HG03460 (cell line): ENCODE data around the gene RPS10.

ENCODE experiments used
- ATAC-seq: cut with Tn5 transposase; IDR thresholded peaks from one replicate; pipeline ENCODE4 v1.9.1; 2021; ENCODE audit not compliant: unreplicated experiment

The RPS10 gene

DNA sequence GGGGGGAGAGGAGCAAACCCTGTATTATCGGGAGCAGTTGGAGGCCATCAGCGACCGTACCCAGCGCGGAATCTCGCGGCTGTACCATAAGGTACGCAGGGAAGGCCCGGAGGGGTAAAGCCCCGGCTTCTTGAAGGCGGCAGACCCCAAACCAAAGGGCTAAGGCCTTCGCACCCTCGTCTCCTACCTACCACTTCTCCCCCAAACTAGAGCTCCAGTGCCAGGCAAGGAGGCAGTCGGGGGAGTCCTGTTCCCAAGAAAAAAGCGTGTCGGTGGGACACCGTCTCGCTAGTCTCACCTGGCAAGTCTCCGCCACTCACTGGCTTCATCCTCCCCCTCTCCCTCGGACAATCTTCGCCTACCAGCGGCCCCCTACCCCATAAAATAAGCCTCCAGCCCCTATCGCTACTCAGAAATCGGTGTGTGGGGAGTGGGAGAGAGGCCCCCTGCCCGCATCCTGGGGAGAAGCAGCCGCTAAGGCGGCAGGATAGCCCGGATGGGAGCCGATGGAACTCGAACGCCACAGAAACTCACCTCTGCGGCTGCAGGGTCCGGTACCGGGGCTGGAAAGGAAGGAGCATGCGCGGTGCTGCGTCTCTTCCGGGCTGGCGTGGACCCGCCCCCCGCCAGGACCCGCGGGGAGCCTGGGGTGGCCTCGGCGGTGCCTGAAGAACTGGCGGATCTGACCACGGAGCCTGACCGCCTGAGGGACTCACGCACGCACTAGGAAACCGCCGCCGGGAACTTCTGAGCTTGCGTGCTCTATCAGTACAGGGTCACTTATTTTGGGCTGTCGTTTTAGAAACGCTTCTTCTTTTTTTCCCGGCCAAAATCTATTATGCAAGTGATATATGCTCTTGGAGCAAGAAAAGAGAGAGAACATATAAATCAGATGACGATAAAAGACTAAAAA, at the start of gene RPS10:
Gene RPS10, minus strand, starts transcription at position 572 of the 913 bp plus-strand sequence. CDS start 848 bp downstream, outside the sequence.
- peak; percentile 82 for ATAC-seq

DNA sequence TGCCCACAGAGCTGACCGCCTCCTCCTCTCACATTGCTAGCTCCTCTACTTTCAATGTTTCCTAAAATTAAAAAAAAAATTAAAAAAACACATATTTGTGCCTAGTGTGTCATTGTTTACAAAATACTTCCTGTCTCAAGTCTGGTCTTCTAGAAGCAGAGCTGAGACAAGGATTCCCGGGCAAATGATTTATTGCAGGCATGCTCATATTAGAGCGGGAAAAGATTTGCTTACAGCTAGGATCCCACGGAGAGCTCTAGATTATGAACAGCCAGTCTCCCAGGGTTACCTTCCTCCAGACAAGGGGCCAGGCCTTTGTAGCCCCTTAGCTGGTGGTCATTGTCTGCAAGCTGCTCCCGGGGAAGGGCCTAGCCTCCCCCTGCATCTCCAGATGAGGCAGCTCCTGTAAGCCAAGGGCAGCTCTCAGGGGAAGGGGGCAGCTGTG, 49.4 kb upstream of the RPS10 start:
- no peak for ATAC-seq

DNA sequence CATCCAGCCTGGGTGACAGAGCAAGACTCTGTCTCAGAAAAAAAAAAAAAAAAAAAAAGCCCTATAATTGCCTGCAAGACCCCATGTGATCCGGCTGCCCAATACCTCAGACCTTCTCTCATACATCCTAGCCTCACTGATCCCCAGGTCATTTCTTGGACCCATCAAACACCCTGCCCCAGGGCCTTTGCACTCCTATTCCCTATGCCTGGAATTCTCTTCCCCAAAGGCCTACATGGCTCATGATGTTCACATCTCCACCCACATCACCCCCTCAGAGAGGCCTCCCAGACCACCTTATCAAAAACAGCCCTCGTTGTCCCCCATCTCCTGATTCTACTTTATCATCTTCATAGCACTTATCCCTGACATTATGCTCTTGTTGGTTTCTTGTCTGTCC, 48.9 kb upstream of the RPS10 start:
- no peak for ATAC-seq

DNA sequence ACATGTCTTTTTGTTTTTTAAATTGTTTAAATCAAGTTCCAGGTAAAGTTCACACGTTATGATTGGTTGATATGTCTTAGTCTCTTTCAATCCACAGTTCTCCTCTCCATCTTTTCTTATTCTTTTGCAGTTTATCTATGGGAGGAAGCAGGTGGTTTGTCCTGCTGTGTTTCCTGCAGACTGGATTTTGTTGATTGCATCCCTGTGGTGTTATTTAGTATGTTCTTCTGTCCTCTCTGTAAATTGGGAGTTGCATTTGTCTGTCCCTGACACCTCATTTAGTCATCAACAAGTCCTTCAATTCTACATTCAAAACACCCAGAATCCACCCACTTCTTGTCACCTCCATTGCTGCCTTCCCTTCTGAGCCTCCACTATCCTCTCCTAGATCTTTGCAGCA, 48.1 kb upstream of the RPS10 start:
- no peak for ATAC-seq

DNA sequence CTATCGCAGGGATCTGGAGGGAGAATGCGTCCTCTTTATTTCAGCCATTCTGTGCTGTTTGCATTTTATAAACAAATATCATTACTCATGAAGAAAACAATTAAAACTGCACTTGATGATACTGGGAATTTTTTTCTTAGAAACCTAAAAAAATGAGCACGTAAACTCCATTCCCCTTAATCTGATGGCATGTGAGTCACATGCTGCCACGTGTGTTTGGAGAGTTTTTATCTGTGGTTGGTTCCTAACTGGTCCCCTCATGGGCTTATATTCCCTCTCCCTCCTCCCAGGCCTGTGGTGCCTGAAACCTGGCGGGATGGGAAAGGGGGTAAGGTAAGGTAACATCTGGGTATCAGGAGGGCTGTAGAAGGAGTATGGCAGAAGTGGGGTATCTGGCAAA, 46.6 kb upstream of the RPS10 start:
- no peak for ATAC-seq

DNA sequence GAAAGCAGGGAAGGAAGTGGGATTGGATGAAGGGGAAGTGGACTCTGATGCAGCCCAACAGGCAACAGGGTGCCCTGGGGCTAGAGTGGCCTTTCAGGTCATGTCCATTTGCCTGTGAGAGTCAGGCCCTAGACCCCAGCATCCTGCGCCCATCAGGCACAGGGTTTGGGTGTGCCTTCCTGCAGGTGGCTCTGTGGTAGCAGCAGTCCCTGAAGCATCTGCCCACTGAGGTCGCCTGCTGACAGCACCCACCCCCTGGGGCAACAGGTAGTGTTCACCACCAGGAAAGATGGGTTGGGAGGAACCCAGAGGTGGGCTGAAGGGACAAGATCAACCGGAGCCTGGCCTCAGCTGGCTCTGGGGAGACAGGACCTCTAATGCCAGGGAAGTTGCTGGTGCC, 43.6 kb upstream of the RPS10 start:
- no peak for ATAC-seq

DNA sequence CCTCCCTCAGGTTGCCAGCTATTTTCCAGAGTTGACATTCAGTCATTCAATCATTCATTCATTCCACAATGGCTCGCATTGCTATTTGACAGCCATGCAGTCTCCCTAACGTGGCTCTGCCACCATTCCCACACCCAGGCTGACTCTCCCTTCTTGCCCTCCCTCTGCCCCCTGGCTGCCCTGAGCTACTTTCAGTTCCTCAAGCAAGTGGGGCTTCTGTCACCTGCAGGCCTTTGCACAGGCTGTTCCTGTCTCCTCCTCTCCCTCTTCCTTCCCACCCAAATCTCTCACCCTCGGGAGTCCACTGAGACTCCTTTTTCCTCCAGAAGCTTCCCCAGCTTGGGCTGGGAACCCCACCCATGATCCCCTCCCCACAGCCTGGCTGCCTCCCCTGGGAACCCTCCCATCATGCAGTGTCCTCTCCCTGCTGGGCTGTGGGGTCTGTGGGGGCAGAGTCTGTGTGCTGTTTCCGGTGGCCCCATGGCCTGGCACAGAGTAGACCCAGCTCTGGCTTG, 42.6 kb upstream of the RPS10 start:
- no peak for ATAC-seq

DNA sequence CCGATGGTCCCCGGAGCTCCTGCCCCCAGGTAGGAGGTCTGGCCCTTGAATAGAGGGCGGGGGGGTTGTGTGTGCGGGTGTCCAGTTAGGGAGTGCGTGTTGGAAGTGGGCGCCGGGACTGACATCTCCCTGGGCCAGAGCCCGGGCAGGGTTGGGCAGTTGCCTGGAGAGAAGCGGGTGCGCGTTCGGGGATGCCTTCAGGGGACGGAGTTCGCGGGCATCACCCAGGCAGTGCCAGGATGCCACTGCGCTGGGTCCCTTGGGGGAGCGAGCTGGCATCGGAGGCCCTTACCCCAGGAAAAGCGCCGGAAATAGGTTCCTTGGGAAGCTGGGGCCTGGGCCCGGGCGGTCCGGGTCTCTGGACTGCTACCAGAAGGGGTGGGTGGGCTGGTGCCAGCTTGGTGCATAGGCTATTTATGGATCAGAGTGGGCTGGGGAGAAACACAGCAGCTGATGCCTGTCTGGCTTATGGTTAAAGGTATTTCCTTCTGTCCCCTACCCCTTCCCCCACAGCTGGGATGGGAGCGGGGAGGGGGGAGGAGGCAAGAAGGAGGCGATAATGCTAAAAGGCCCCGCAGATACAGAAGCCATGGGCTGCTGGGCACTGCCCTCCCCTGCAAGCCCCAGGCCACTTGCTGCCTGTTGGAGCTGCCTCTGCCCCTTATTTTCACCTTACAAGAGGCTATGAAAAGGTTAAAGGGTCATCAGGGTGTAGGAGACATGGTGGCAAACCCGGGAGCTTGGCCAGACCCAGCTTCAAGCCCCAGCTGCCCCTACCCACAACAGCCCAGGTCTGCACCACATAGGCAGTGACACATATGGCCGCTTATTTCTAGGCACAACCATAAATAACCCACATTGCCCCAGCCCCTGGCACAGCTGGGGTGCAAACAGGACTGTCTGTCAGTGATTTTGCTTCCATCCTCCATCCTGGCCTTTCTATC, 40.6 kb upstream of the RPS10 start:
- ATAC-seq, result no peak

DNA sequence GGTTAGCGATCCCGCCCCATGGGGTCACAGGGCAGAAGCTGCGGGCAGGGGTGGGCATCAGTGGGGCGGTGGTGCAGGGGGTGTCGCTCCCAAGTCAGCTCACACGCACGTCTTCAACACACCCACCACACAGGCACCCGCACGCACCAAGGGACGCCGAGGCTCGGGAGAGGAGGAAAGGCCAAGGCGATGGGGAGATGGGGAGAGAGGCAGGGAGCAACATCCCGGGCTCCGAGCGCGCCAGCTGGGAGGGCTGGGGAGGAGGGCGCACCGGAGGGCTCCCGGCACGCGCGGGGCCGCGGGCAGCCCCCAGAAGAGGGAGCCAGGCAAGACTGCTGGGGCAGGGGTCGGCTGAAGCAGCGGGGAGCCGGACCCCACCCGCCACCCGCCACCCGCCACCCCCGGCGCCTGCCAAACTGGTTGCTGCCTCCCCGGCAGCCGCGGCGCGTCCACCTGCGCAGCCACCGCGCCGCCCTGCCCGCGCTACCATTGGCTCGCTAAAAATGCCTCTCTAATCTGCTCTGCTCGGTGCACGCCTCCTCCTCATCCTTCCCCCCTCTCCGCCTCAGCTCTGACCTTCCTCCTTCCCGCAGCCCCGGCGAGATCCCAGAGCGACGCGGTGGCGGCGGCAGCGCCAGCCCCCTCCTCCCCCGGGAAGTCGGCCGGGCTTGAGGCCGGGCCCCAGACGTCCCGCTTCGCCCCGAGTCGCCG, 39.8 kb upstream of the RPS10 start, which contains the start of gene PACSIN1:
Gene PACSIN1, plus strand, starts transcription at position 546 of the 711 bp plus-strand sequence. CDS start 60,230 bp downstream, outside the sequence.
- ATAC-seq, result no peak

DNA sequence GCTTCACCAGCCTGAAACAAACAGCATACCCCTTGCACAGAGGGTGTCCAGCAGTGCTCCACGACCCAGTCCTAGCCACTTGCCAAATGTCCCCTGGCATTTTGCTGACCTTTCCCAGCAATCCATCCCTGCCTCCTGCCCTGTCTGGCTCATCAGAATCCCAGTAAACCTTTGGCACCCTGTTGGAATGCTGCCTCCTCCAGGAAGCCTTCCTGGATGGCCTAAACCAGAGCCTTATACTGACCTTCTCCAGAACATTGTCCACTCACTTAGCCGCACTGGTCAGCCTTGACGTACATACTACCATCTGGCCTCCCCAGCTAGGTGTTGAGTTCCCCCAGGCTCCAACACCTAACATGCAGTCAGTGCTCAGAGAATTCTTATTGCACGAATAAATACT, 38.0 kb upstream of the RPS10 start:
- no peak for ATAC-seq

DNA sequence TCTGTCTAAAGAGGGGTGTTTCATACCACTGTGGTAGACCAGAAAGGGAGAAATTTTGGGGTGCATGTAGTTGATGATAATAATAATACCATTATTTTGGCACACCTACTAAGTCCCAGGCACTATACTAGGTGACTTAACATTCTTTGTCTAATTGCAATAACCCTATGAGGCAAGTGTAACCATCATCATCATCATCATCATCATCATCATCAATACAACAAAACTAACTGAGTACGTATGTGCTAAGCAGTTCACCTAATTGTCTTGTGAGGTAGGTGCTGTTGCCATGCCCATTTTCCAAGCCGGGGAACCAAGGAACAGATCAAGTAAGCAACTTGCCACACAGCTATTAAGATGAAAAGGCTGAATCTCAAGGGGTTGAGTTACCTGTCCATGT, 37.4 kb upstream of the RPS10 start:
- no peak for ATAC-seq

DNA sequence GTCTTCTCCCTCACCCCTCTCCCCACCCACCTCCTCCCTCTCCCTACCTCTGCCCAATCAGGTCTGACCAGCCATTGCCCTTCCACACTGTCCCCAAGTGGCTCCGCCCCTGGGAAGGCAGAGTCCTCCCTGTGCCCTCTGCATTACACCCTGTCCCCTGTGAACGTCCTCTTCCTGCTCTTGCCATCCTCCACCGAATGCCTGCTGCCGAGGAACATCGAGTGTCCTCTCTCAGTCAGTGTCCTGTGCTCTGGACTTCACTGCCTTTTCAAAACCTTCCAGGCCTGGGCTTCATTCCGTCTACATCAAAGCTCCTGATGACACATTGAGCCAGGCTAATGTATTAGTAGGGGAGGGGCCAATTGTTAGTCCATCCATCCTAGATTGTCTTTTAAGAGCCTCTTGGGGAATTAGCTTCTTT, 36.7 kb upstream of the RPS10 start:
- no peak for ATAC-seq

DNA sequence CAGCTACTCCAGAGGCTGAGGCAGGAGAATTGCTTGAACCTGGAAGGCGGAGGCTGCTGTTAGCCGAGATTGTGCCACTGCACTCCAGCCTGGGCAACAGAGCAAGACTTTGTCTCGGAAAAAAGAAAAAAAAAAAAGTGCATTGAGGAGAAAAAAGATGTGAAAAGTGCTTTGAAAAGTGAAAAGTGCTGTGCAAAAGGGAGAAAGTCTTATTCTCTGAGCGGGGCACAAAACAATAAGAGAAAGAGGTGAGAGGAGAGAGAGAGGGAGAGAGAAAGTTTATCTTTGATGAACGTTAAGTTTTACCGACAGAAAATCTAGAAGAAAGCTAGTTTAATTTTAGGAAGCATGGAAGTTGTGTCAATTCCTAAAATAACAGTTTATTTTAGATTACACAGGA, 36.1 kb upstream of the RPS10 start:
- no peak for ATAC-seq

DNA sequence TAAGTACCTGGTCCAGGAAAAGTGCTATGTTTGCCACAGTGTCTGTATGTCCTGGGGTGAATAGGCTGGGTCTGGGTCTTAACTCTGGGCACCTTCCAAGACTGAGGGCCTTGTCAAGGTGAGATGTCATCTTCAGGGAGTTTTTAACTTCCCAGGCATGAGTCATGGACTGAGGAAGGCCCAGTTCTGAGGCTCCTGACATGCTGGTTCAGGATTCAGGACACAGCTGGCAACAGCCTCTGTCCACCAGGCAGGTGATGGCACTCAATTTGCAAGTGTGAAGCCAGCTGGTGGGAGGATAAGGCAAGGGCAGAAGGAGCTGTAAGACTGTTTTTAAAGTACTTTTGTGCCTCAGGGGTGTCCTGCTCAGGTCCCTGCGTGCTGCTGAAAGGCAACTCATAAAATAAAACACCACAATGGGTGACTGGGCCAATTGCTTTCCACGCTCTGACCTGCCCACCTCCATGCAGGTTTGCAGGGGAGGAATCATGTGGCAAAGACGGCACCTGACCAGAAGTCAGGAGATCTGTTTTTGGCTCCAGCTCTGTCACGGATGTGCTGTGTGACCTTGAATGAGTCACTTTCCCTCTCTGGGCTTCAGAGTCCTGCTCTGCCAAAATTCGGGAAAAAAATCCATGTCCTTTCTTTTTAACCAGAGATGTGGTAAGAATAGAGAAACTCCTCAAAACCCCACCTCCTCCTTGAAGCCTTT, 35.1 kb upstream of the RPS10 start:
- no peak for ATAC-seq

DNA sequence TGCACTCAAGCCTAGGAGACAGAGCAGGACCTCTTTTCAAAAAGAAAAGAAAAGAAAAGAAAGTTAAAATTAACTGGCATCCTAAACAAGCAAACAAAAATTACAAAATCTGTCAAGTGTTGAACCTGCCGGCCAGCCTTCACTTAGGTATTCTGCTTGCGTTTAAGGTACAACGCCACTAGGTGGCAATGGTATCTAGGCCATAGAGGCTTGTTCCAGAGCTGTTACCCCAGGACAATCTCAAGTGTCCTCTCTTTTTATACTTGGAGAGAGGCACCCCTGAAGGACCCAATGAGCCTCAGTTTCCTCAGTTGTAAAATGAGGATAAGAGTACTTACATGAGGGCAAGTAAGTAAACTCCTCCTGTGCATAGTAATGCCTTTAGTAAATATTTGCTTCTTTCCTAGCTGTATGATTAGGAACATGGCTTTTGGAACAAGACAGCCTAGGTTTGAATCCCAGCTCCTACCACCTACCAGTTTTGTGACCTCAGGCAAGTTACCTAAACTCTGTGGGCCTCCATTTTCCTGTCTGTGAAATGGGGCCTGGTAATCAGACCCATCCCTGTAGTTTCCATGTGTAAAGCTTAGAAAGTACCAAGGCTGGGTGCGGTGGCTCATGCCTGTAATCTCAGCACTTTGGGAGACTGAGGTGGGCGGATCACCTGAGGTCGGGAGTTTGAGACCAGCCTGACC, 34.2 kb upstream of the RPS10 start:
- ATAC-seq, result no peak

DNA sequence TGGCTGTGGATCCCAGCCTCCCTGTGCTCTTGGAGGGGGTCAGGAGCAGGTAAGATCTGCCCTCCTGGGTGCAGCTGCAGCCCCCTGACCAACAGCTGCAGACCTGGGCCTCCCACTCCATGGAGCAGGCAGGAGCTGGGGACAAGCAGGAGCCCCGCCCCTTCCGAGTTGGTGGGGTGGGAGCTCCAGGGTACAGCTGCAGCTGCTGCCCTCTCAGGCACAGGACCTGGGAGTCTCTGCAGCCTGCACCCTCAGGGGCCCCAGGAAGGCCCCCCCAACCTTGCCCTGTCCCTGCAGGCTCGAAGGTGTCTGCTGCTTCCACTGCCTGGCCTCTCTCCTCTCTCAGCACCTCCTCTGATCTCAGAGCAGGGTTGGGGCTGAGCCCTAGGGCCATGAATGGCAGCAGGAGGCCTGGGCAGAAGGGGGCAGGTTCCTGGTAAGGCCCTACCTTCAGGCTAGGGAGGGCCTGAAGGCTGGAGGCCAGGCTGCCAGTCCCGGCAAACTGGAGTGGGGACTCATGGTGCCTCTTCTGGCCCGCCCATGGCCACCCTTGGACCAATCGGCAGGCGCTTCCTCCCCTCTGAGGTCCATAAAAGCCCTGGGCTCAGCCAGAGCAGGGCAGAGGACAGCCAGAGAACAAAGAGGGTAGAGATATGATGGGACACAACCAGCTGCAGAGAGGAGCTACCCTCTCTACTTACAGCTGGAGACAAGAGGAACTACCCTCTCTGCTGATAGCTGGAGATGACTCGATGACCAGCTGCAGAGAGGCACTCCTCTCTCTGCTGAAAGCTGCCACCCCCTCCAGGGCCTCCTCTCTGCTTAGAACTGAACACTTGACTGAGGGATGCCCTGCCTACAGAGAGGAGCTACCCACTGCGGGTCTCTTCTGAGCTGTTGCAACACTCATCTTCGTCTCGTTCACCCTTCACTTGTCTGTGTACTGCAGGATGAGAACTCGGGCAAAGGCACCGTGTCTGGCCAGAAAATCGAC, 32.2 kb upstream of the RPS10 start:
- ATAC-seq, result no peak

DNA sequence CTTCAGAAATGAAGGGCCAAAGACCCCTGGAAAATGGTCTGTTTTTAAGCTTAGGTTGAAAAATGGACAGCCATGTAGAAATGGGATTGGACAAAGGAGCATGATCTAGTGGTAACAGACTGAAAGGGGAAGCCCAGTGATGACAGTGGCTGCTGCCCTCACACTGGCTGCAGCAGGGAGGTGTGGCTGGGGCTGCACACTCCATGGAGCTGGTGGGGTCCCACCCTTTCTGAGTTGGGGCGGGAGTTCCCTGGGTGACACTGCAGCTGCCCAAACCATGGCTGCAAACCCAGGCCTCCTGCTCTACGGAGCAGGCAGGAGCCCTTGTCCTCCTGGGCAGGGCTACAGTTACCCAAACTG, 31.5 kb upstream of the RPS10 start:
- ATAC-seq, result no peak

DNA sequence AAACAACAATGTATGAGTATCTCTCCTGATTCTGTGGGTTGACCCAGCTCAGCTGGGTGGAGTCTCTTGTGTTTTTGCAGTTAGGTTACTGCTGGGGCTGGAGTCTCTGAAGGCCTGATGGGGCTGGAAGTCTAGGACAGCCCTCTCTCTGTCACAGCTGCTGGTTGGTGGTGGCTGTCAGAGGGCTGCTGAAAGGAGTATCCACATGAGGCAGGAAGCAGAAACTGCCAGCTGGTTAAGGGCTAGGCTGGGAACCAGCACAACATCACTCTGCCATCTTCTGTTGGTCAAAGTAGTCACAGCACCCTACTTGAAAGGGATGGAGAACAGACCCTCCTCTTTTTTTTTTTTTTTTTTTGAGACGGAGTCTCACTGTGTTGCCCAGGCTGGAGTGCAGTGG, 30.0 kb upstream of the RPS10 start:
- ATAC-seq, result no peak
